ENCODE data around the gene ADAM12. TPM values are rescaled to one million over a fixed set of nuclear protein-coding genes. Genes with fewer than 3 reads are reported as not detected.

ADAM12 gene
- total RNA-seq, 2 donors from 2014 or later, result 6.7 to 7.9 TPM

DNA sequence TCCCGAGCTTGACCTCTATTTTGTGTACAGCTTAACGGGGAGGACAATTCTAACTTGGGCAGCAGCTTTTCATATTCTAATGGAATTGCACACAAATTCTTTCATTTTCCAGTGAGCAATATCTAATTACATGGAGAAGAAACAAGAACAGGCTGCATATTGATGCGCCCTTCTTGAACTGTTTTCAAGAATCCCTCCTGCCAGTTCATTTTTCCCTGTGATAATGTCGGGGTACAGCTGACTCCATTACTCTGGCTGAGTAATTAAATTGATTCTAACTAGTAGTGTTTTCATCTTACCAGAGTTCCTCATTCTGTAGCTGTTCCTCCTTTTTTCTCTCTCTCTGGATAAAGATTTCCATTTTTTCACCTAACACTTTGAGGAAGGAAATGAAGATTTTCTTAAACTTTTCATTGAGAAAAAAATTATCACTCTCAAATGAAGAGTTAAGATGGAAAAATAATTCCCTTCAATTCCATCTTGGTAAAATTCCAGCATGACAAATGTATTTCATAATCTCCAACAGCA lies 301.1 kb downstream of the ADAM12 start:
- intact Hi-C loops (cut with DNase I), result no loop called here
- DNase-seq (no peak), ATAC-seq (no peak)

DNA sequence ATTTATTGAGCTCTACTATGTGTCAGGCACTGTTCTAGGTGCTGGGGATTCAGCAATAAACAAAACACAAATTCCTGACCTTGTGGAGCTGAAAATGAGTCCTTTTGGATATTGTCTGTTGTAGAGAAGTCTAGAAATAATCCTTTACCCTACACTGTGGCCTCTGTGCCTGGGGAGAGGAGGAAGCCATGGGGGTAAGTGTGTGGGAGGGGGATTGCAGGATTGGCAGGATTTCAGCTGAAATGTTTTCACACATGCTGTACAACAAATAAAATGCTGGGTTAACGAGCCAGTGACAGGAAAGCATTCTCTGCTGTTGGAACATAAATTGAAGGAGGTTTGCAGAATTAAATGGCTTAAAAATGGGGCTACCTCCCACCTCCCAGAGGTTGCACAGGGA lies 302.5 kb downstream of the ADAM12 start:
- no peak for ATAC-seq
- no peak for DNase-seq
- intact Hi-C loops (cut with DNase I), result no loop called here

DNA sequence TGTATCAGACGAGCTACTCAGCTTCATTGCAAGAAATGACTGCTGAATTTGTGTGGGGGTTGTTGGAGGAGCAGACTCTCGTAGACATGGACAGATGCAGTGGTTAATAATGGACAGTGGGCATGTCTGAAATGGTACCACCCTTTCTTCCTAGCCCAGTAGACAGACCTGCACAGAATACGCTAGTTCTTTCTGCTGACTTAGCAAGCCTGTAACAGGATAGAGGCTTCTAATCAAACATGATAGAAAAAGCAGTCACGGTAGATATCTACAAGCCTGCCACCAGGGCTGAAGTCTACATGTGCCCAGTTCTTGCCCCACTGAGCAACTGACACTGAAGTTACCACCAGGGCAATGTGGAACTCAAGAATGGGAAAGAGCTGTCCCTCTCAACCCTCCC lies 303.9 kb downstream of the ADAM12 start:
- no peak for DNase-seq
- intact Hi-C loops (cut with DNase I), result no loop called here
- ATAC-seq, result no peak

DNA sequence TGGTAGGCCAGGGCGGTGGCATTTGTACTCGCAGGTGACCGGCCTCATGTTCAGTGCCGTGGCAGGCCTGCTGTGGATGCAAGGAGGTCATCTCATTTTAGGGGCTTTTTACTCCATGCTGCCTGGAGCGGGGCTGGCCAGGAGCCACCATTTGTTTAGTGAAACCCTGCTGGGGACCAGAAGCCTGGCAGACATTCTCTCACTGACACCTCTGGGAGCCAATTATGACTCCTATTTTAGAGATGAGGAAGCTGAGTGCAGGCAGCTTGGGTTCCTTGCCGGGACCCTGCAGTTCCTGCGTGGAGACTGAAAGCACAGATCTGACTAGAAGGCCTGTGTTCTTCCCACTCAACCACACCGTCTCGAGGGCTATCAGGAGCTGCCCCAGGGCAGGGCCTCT lies 305.3 kb downstream of the ADAM12 start:
- intact Hi-C loops (cut with DNase I), result no loop called here
- ATAC-seq (peak; percentile 38 to 50), DNase-seq (no peak)

DNA sequence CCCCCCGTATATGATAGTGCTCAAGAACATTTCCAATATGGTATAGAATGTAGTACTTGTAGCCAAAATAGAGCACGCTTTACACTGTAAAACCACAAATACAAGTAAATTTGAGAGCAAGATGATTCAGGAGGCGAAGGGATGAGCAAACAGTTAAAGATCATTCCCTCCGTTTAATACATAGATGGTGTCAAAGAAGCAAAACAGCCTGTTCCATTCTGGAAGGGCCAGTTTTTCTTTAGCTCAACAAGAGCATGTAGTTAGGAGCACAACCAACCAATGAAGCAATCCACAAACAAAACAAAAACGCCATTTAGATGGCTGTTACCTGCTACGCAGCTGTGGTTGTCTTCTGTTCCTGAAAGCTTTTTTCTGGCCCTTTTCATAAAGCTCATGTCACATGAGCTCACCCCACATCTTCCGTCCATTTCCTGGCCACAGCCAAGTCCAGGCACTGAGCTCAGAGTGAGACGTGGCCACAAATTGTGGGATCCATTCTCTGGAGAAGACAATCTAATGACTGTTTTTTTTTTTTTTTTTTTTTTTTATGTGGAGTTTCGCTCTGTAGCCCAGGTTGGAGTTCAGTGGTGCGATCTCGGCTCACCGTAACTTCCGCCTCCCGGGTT lies 306.3 kb downstream of the ADAM12 start:
- intact Hi-C loops (cut with DNase I), result no loop called here
- no peak for ATAC-seq
- no peak for DNase-seq

DNA sequence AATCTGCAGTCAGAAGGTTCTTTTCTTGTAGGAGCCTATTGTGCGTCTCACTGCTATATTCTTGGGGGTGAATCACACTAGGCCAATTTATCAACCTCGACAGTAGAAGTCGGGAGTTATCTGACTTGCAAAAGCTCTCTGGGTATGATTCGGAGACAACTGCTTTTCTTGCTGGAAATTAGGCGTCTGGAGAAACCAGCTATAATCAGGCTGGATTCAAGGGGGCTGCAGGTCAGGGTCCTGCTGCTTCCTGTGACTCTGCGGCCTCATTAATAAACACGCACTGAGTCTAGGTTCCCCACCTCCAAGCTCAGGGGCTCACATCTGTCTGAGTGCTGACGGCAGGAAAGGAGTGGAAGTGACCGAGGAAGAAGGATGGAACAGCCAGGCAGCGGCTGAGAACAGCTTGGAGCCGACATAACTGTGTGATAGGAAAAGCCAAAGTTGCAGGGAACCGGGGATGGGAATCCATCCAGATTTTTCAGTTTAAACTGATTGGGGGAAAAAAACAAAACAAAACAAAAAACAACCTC lies 307.3 kb downstream of the ADAM12 start:
- ATAC-seq (peak; percentile 23 to 67), DNase-seq (no peak)
- intact Hi-C loops (cut with DNase I), result no loop called here

DNA sequence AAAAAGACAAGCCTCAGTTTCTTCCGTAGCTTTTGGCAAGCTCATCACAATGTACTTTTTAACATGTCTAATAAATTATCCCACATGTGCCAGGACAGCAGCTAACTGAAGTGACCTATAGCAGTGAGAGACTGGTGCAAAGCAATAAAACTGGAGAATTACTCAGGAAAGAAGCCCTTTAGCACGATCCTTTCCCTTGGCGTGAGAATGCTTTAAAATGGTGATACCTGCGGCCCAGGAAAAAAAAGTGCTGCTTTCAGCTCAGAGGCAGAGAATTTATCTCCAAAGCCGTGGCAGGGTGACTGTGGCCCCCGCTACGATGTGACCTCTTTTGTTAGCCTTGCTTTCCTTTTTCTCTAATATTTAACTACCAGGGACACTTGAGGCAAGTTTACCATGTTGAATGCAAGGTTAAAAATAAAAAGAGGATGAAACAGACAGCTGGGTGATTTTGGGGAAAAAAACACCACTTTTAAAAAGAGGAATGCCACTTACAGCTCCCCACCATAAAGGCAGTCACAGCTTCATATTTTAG lies 307.9 kb downstream of the ADAM12 start:
- ATAC-seq, result no peak
- intact Hi-C loops (cut with DNase I), result no loop called here

DNA sequence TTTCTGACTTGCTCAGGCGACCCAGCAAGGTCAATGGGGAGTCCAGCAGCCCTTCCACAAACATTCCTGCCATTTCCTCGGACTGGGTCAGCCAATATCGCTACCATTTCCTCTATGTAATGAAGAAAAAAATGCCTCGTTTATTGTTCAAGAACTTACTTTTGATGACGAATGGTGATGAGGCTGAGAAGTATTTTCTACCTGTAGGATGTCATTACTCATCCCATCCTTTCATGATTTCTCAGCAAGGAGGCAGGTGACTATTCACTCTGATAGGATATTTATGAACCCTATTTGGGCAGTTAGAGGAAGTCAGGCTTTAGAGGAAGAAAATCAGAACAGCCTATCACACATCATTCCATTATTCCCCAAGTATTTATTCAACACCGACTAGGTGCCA lies 313.3 kb downstream of the ADAM12 start:
- intact Hi-C loops (cut with DNase I), result no loop called here
- ATAC-seq, result no peak
- DNase-seq, result no peak

More for the DNA sequence above, 307.9 kb downstream of the ADAM12 start:
- no peak for DNase-seq

DNA sequence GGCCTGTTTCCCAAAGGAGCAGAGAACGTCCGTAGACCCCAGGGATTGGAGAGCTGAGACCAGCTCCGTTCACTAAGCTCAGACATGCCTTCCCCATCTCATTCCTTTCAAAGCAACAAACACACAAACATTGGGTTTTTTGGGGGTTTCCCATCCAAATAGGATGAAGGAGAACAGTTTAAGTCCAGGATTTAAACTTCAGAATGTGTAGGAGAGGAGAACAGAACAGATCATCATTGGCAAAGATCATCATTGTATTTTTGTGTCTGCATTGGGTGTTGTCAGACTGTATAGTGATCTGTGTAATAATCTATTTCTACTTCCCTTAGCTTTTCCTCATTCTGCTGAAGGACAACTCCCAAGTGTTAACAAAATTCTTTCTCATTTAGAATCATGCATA lies 314.0 kb downstream of the ADAM12 start:
- DNase-seq (no peak), ATAC-seq (no peak)
- intact Hi-C loops (cut with DNase I), result no loop called here

DNA sequence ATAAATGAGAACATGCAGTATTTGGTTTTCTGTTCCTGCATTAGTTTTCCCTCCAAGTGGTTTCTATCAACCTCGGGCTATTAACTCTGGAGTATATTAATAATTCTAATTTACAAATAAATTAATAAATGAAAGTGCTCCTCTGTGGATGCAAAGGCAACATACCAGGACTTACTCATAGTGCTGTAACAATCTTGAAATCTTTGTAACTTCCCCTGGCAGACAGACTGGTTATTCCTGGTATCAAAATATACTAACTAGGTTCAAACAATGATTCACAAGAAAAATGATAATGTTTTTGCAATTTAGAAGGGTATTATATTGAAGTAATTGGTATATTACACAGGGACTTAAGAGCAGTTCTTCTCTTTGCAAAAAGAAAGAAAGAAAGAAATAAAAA lies 314.7 kb downstream of the ADAM12 start:
- intact Hi-C loops (cut with DNase I), result no loop called here
- ATAC-seq (no peak), DNase-seq (no peak)

DNA sequence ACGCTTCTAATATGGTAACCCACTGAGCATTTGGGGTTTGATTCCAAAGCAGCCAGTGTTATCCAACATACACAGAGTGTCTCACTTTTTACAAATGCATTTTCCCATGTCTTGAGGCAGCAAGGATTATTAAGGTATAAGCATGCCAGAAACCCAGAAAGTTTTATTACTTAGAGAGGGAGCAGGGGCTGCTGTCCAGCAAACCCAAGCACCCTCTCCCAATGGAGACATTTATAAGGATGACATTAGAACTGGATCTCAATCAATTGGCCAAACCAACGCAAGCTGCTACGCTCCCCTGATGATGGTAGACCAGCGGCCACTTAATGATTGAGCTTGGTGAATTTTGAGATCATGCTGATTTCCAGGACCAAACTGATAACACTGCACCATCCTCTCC lies 315.7 kb downstream of the ADAM12 start:
- intact Hi-C loops (cut with DNase I), result no loop called here
- ATAC-seq (no peak), DNase-seq (no peak)

DNA sequence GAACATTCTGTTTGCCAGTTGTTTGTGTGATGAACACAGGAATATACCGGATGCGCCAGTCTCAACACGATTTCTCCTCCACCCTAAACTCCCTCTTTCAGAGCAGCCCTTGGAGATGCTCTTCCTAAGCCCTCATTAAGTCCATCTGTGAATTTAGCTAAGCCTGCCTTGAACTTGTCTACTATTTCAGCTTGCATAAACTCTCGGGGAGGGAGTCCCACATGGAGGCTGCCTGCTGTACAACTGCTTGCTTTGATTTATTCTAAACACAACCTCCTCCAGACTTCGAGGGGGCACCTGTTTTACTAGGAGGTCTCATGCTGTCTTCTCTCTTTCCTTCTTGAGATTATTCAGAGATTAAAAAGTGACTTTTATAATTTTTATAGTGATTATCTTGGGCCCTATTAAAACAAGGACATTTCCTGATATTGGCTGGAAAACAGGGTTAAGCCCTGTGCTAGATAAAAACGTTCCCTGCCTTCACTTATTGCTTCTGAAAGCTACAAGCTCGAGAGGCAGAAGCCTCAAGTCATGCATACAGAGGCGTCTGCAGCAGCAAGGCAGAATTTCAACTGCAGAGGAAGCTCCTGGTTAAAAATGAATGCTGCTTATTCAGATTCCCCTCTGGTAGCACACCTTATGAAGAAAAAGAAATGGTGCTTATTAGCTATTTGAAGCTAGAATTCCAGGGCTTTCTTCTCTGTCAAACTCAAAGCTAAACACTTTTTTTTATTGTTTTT lies 317.6 kb downstream of the ADAM12 start:
- no peak for DNase-seq
- intact Hi-C loops (cut with DNase I), result no loop called here
- ATAC-seq, result no peak

DNA sequence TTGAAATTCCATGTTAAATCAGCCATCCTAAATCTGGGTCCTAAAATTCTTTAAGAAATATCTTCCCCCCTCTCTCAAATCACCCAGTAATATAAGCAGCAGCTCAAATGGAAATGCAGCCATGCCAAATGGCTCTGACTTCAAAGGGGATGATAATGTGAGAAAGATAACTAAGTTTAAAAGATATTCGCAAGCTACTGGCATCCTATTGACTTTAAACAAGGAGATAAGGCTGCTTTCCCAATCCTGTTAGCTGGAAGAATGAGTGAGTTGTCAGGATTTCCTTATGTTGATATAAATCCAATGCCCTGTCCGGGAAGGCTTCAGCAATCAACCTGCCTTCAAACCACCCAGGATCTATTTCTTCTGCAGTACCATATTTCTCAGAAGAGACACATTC lies 320.0 kb downstream of the ADAM12 start:
- no peak for DNase-seq
- intact Hi-C loops (cut with DNase I), result no loop called here
- ATAC-seq, result no peak

DNA sequence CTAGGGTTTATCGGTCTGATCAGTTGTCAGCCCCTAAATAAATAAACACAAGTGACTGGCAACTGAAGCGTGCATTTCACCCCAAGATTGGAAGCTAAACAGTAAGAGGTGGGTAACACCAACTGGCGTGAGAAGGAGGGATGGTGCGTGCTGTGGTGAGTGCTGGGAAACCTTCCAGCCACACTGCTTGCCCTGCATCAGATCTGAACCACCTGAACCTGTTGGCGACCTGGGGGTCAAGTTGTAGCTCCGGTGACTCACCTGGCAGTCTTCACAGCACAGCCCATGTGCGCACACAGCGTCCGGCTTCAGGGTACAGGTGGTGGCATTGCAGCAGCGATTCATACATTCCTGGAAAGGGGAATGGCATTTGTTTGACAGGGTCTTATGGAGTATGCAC lies 321.8 kb downstream of the ADAM12 start:
- DNase-seq, result no peak
- intact Hi-C loops (cut with DNase I), result no loop called here
- no peak for ATAC-seq

DNA sequence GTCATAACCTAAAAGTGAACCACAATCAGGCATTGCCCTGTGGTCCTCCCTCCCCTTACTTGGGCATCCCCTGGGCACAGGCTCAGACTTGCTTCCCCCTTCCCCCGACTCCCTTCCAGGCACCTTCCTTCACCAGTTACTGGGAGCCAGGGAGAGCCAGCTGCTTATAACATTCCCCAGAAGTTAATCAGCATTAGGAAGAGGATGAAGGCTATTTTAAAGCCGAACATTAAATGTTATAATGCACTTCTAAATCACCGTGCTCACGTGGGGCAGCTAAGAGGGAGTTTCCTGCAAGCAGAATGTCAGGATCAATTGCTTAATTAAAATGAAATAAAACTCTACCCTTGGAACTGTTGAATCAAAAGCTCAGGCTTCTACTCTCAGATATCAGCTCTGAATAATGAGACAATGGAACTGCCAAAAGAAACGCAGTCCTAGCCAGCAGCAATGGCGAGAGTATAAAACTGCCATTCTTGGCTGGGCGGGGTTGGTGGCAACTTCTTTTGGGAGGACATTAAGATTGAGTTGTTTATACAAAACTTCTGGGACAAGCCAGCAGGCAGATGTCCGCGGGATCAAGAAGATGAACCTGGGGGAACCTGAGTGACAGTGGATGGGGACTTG lies 322.4 kb downstream of the ADAM12 start:
- DNase-seq, result no peak
- intact Hi-C loops (cut with DNase I), result no loop called here
- no peak for ATAC-seq

DNA sequence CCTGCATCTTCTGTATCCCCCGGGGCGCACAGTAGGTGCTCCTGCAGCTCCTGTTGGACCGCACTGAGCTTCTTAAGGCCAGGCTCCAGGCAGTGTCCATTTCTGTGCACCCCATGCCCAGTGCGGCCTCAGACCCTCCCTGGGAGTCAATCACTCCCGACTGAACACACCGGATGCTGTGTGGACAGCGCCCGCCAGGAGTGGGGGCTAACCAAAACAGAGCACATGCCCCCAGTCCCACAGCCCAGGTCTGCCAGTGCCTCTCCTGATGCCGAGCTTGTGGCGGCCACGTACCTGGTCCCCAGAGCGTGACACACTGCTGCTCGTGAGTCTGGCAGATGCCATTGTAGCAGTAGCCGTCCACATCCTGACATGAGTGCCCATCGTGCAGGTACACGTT lies 323.8 kb downstream of the ADAM12 start:
- intact Hi-C loops (cut with DNase I), result no loop called here
- DNase-seq (no peak), ATAC-seq (no peak)

DNA sequence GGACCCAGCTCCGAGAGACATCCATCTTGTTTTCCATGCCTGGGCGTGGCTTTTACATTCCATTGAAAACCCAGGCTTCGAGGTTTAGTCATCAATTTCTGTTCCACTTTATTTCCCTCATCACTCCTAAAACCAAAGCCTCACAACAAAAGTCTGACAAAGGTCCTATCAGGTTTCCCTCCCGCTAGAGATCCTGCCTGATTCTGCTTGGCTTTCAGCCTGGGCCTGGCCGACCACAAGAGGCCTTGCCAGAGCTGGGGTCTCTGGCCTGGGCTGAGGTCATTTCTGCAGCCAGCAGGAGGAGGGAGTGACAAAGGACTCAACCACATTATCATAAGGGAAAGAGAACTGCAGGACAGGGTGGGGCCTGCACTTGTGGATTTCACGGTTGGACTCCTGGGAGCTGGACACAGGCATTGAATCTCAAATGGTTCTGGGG lies 324.9 kb downstream of the ADAM12 start:
- DNase-seq (no peak), ATAC-seq (no peak)
- intact Hi-C loops (cut with DNase I), result no loop called here

DNA sequence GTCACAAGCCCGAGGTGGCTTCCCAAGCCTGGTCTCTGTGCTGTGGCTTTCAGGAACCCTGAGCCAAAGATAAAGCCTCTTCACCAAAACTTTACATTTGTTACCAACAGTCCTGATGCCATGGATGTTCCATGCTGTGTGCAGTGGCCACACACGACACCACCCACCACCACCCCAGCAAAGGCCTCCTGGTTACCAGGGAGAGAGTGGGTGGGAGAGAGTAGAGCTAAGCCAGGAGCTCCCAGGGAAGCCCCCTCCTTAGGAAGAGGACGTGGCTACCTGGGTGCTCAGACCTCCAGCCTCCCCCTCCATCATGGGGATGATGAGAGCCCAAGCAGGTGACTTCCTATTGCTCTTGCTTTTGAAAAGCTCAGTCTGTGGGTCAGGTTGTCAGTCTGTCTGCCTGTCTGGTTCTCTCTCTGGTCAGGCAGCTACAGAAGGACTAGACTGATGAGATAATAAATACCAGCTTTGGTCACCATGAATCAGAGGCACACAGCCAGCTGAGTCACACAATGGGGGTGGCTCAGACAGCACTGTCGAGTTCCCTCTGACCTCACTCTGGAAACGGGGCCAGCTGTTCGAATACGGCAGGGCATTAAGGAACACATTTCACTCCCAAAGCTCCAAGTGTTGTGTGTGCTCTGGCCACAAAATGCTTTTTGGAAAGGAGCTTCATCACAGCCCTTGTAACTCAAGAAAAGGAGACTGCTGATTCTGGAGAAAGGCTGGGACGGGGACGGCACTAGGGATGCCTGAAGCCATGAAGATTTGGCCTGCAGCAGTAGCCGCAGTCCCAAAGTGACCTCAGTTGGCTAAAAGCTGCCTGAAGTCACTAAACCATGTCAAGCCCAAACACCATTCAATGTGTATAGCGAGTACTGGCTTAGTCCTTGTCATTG lies 325.9 kb downstream of the ADAM12 start:
- peak; percentile 81 to 85 for ATAC-seq
- intact Hi-C loops (cut with DNase I), result no loop called here
- DNase-seq, result peak; percentile 96

DNA sequence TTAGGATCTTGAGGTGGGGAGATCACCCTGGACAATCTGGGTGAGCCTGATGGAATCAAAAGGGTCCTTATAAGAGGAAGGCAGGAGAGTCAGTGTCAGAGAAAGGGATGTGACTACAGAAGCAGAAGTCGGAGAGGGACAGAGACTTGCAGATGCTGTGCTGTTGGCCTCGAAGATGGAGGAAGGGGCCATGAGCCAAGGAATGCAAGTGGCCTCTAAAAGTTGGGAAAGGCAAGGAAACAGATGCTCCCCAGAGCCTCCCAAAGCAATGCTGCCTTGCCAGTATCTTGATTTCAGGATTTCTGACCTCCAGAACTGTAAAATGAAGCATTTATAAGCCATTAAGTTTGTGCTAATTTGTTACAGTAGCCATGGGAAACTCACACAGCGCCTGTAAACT lies 326.8 kb downstream of the ADAM12 start:
- DNase-seq, result no peak
- intact Hi-C loops (cut with DNase I), result no loop called here
- ATAC-seq, result no peak
